ENCODE data around the gene ATP6V0E2.

Gene ATP6V0E2

DNA sequence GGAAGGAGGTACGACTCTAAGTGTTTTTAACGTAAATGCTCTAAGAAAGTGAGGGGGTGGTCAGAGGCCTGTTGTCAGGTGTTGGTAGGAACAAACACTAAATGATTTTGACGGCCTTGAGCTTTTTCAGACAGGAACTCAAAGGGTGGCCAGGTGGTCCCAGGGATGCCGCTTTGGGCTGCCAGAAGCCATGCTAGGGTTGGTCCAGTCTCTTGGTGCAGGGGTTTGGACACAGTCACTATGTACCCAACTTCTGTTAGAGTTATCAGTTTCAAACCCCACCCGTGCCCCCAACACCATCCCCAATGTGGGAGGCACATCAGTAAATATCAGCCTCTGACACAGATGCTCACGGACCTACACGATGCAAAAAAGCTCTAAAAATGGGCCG, 9.3 kb downstream of the ATP6V0E2 start:
- no peak overlapping the region for H3K9ac ChIP-seq (ENCODE audit: low read length)
- H3K4me3 ChIP-seq (ENCODE audit: low read length): no peak overlapping the region
- no peak for DNase-seq
- no peaks in the 10 kb centered on the region for H3K36me3 ChIP-seq (replicated peaks; ENCODE audit: insufficient read depth, low read length)
- no peaks in the 10 kb centered on the region for H3K9me2 ChIP-seq (replicated peaks; ENCODE audit: insufficient read depth, low read length)
- no peaks in the 10 kb centered on the region for H4K20me1 ChIP-seq (ENCODE audit: insufficient read depth, low read length)
- no peaks in the 10 kb centered on the region for H3K79me2 ChIP-seq (ENCODE audit: low read length)
- no peaks in the 10 kb centered on the region for H3K9me3 ChIP-seq (replicated peaks; ENCODE audit: insufficient read depth, low read length)
- H3F3A ChIP-seq (ENCODE audit: insufficient read depth, low read length): no peaks in the 10 kb centered on the region
- H3K4me2 ChIP-seq (ENCODE audit: low read depth, low read length): no peak overlapping the region
- no peaks in the 10 kb centered on the region for H3K27me3 ChIP-seq (replicated peaks; ENCODE audit: insufficient read depth, low read length)
- H2AFZ ChIP-seq (ENCODE audit: low read length): no peak overlapping the region
- no peaks in the 10 kb centered on the region for H3K4me1 ChIP-seq (ENCODE audit: low read length)
- no peak overlapping the region for H3K27ac ChIP-seq (ENCODE audit: low read length)
- TF ChIP-seq, protein P1, sequence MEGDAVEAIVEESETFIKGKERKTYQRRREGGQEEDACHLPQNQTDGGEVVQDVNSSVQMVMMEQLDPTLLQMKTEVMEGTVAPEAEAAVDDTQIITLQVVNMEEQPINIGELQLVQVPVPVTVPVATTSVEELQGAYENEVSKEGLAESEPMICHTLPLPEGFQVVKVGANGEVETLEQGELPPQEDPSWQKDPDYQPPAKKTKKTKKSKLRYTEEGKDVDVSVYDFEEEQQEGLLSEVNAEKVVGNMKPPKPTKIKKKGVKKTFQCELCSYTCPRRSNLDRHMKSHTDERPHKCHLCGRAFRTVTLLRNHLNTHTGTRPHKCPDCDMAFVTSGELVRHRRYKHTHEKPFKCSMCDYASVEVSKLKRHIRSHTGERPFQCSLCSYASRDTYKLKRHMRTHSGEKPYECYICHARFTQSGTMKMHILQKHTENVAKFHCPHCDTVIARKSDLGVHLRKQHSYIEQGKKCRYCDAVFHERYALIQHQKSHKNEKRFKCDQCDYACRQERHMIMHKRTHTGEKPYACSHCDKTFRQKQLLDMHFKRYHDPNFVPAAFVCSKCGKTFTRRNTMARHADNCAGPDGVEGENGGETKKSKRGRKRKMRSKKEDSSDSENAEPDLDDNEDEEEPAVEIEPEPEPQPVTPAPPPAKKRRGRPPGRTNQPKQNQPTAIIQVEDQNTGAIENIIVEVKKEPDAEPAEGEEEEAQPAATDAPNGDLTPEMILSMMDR (IDR thresholded peaks at IDR 0.05; ENCODE audit: low read length): no peak
- no peak for TF ChIP-seq EZH2phosphoT487 (IDR thresholded peaks at IDR 0.05; ENCODE audit: low read length)
- TF ChIP-seq EZH2 (optimal IDR thresholded peaks at IDR 0.05; ENCODE audit: low read depth, low read length): no peak

DNA sequence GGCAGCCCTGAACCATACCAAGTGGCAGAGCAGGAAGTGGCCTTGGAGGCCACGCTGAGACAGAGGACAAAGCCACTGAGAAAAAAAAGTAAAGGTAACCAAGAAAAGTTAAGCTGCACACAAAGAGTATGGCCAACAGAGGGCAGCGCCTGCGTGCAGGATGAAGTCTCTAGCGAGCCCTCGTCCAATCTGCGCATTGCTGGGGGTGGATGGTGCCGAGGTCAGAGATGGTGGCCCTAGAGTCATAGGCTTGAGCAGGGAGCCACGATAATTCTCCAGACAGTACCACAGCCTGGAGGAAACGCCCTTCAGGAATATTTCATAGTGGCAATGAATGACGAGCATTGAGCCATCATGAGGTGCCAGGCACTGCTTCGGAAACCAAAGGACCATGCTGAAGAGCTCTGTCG, 9.7 kb downstream of the ATP6V0E2 start:
- Histone ChIP-seq H3K9ac (ENCODE audit: low read length) (no peak overlapping the region), H2AFZ (ENCODE audit: low read length) (no peak overlapping the region), H3K27ac (ENCODE audit: low read length) (no peak overlapping the region), H3K4me1 (ENCODE audit: low read length) (no peaks in the 10 kb centered on the region), H3K79me2 (ENCODE audit: low read length) (no peaks in the 10 kb centered on the region), H3F3A (ENCODE audit: insufficient read depth, low read length) (no peaks in the 10 kb centered on the region), H4K20me1 (ENCODE audit: insufficient read depth, low read length) (no peaks in the 10 kb centered on the region), H3K4me2 (ENCODE audit: low read depth, low read length) (no peak overlapping the region), H3K36me3 (replicated peaks; ENCODE audit: insufficient read depth, low read length) (no peaks in the 10 kb centered on the region), H3K27me3 (replicated peaks; ENCODE audit: insufficient read depth, low read length) (no peaks in the 10 kb centered on the region), H3K9me2 (replicated peaks; ENCODE audit: insufficient read depth, low read length) (no peaks in the 10 kb centered on the region), H3K4me3 (ENCODE audit: low read length) (no peak overlapping the region), H3K9me3 (replicated peaks; ENCODE audit: insufficient read depth, low read length) (no peaks in the 10 kb centered on the region)
- TF ChIP-seq EZH2 (optimal IDR thresholded peaks at IDR 0.05; ENCODE audit: low read depth, low read length) (no peak), EZH2phosphoT487 (IDR thresholded peaks at IDR 0.05; ENCODE audit: low read length) (no peak)
- TF ChIP-seq, protein P1 (IDR thresholded peaks at IDR 0.05; ENCODE audit: low read length): peak; percentile 57
- DNase-seq: peak; percentile 44

DNA sequence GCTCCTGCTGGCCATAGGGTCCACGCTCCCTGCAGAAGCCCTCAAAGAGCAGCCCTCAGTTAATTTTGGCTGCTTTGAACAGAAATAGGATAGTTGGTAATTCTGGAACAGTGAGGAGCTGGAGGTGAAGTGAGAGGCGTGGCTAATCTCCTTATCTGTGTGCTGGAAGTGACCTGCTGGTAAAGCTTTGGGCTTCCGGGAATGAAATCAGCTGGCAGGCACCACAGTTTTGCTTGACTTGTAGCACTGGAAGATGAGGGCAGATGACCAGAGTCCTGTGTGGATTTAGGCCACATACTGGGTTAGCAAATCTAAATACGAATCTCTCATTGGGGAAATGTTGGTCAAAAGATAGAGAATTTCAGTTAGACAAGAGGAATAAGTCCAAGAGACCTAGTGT, 10.2 kb downstream of the ATP6V0E2 start:
- Histone ChIP-seq H3K27ac (ENCODE audit: low read length) (no peak overlapping the region), H3K9me2 (replicated peaks; ENCODE audit: insufficient read depth, low read length) (no peaks in the 10 kb centered on the region), H4K20me1 (ENCODE audit: insufficient read depth, low read length) (no peaks in the 10 kb centered on the region), H3K9me3 (replicated peaks; ENCODE audit: insufficient read depth, low read length) (no peaks in the 10 kb centered on the region), H3K4me2 (ENCODE audit: low read depth, low read length) (no peak overlapping the region), H3K9ac (ENCODE audit: low read length) (no peak overlapping the region), H3K4me1 (ENCODE audit: low read length) (no peaks in the 10 kb centered on the region), H3K27me3 (replicated peaks; ENCODE audit: insufficient read depth, low read length) (no peaks in the 10 kb centered on the region), H2AFZ (ENCODE audit: low read length) (no peak overlapping the region), H3K36me3 (replicated peaks; ENCODE audit: insufficient read depth, low read length) (no peaks in the 10 kb centered on the region), H3K79me2 (ENCODE audit: low read length) (no peaks in the 10 kb centered on the region), H3F3A (ENCODE audit: insufficient read depth, low read length) (no peaks in the 10 kb centered on the region), H3K4me3 (ENCODE audit: low read length) (no peak overlapping the region)
- TF ChIP-seq, protein P1 (IDR thresholded peaks at IDR 0.05; ENCODE audit: low read length): no peak
- TF ChIP-seq EZH2 (optimal IDR thresholded peaks at IDR 0.05; ENCODE audit: low read depth, low read length) (no peak), EZH2phosphoT487 (IDR thresholded peaks at IDR 0.05; ENCODE audit: low read length) (no peak)
- DNase-seq: no peak

All from MM.1S (cell line).